ENCODE data around the gene ME3. TPM values are rescaled to one million over a fixed set of nuclear protein-coding genes. Genes with fewer than 3 reads are reported as not detected.

ME3 gene
- polyA plus RNA-seq, 1 donor (not counting 4 experiments of a cell fraction or from before 2014, with no cell fraction given) = 1.0 TPM

- no peak for DNase-seq (ENCODE audit: low read depth, low spot score)
- Histone ChIP-seq H3K4me2 (ENCODE audit: control insufficient read depth, extremely low read depth, insufficient read depth, low read depth, low read length) (no peak overlapping the region), H3K4me1 (ENCODE audit: control insufficient read depth, extremely low read depth, insufficient read depth, low read length) (no peaks in the 10 kb centered on the region), H3K79me2 (ENCODE audit: control insufficient read depth, insufficient read depth, low read length) (no peaks in the 10 kb centered on the region), H3K9ac (ENCODE audit: control insufficient read depth, extremely low read depth, insufficient read depth, low read length) (no peak overlapping the region), H3K9me3 (ENCODE audit: control insufficient read depth, low read depth, low read length) (no peaks in the 10 kb centered on the region), H2AFZ (ENCODE audit: control insufficient read depth, low read length) (no peak overlapping the region), H3K27ac (ENCODE audit: control insufficient read depth, insufficient read depth, low read length) (no peak overlapping the region), H3K9me1 (ENCODE audit: control insufficient read depth, extremely low read depth, insufficient read depth, low read length) (no peaks in the 10 kb centered on the region), H3K27me3 (ENCODE audit: control insufficient read depth, extremely low read depth, insufficient read depth, low read length) (no peaks in the 10 kb centered on the region), H3K36me3 (ENCODE audit: control insufficient read depth in 2 of 2, extremely low read depth in 1 of 2, insufficient read depth in 2 of 2, low read length in 2 of 2) (no peaks in the 10 kb centered on the region), H3K4me3 (ENCODE audit: control insufficient read depth in 2 of 3, extremely low read depth in 1 of 3, insufficient read depth in 2 of 3, low read depth in 1 of 3, low read length in 3 of 3) (no peak overlapping the region), H4K20me1 (ENCODE audit: control insufficient read depth, extremely low read depth, insufficient read depth, low read length) (no peaks in the 10 kb centered on the region)
- dilution Hi-C loops (cut with MboI; ENCODE audit: extremely low pct_ligation_motif_present, low sequenced_read_pairs) = no loop called here
- TF ChIP-seq EZH2 (IDR thresholded peaks at IDR 0.05; ENCODE audit: low read length) = no peak
- TF ChIP-seq CTCF (optimal IDR thresholded peaks at IDR 0.05 in 1 of 3, IDR thresholded peaks at IDR 0.05 in 1 of 3, conservative IDR thresholded peaks at IDR 0.05 in 1 of 3; ENCODE audit: extremely low read depth in 1 of 3, insufficient read depth in 2 of 3, low read length in 3 of 3) = no peak
- FAIRE-seq = no peak
These were observed 231.6 kb downstream of the ME3 start for GRCh38 chr11:86440843-86441242.

- Histone ChIP-seq H3K27me3 (ENCODE audit: control insufficient read depth, extremely low read depth, insufficient read depth, low read length) (no peaks in the 10 kb centered on the region), H3K27ac (ENCODE audit: control insufficient read depth, insufficient read depth, low read length) (no peak overlapping the region), H2AFZ (ENCODE audit: control insufficient read depth, low read length) (no peak overlapping the region), H3K4me2 (ENCODE audit: control insufficient read depth, extremely low read depth, insufficient read depth, low read depth, low read length) (no peak overlapping the region), H4K20me1 (ENCODE audit: control insufficient read depth, extremely low read depth, insufficient read depth, low read length) (no peaks in the 10 kb centered on the region), H3K9me3 (ENCODE audit: control insufficient read depth, low read depth, low read length) (no peaks in the 10 kb centered on the region), H3K9me1 (ENCODE audit: control insufficient read depth, extremely low read depth, insufficient read depth, low read length) (no peaks in the 10 kb centered on the region), H3K79me2 (ENCODE audit: control insufficient read depth, insufficient read depth, low read length) (no peaks in the 10 kb centered on the region), H3K9ac (ENCODE audit: control insufficient read depth, extremely low read depth, insufficient read depth, low read length) (no peak overlapping the region), H3K4me1 (ENCODE audit: control insufficient read depth, extremely low read depth, insufficient read depth, low read length) (no peaks in the 10 kb centered on the region), H3K36me3 (ENCODE audit: control insufficient read depth in 2 of 2, extremely low read depth in 1 of 2, insufficient read depth in 2 of 2, low read length in 2 of 2) (no peaks in the 10 kb centered on the region), H3K4me3 (ENCODE audit: control insufficient read depth in 2 of 3, extremely low read depth in 1 of 3, insufficient read depth in 2 of 3, low read depth in 1 of 3, low read length in 3 of 3) (no peak overlapping the region)
- TF ChIP-seq CTCF (optimal IDR thresholded peaks at IDR 0.05 in 1 of 3, IDR thresholded peaks at IDR 0.05 in 1 of 3, conservative IDR thresholded peaks at IDR 0.05 in 1 of 3; ENCODE audit: extremely low read depth in 1 of 3, insufficient read depth in 2 of 3, low read length in 3 of 3) (no peak), EZH2 (IDR thresholded peaks at IDR 0.05; ENCODE audit: low read length) (no peak)
- dilution Hi-C loops (cut with MboI; ENCODE audit: extremely low pct_ligation_motif_present, low sequenced_read_pairs) = no loop called here
- no peak for DNase-seq (ENCODE audit: low read depth, low spot score)
- FAIRE-seq = no peak
These were observed 232.1 kb downstream of the ME3 start for GRCh38 chr11:86440305-86440716.
